ENCODE data around the gene UBE2N. TPM values are rescaled to one million over a fixed set of nuclear protein-coding genes. Genes with fewer than 3 reads are reported as not detected.

UBE2N gene
- total RNA-seq, 4 donors from 2014 or later: 39.1 to 64.0 (median 45.2) TPM

GRCh38 chr12:93376436-93377251 lies 65.1 kb downstream of the UBE2N start:
- ATAC-seq (ENCODE audit: low FRiP score) (no peak), DNase-seq (ENCODE audit: low spot score) (no peak)
- TF ChIP-seq, protein P1, sequence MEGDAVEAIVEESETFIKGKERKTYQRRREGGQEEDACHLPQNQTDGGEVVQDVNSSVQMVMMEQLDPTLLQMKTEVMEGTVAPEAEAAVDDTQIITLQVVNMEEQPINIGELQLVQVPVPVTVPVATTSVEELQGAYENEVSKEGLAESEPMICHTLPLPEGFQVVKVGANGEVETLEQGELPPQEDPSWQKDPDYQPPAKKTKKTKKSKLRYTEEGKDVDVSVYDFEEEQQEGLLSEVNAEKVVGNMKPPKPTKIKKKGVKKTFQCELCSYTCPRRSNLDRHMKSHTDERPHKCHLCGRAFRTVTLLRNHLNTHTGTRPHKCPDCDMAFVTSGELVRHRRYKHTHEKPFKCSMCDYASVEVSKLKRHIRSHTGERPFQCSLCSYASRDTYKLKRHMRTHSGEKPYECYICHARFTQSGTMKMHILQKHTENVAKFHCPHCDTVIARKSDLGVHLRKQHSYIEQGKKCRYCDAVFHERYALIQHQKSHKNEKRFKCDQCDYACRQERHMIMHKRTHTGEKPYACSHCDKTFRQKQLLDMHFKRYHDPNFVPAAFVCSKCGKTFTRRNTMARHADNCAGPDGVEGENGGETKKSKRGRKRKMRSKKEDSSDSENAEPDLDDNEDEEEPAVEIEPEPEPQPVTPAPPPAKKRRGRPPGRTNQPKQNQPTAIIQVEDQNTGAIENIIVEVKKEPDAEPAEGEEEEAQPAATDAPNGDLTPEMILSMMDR (IDR thresholded peaks at IDR 0.05): no peak

- no peak for DNase-seq (ENCODE audit: low spot score)
- no peak for ATAC-seq (ENCODE audit: low FRiP score)
- TF ChIP-seq, protein P1 (IDR thresholded peaks at IDR 0.05): no peak
These were observed 65.8 kb downstream of the UBE2N start for GRCh38 chr12:93375906-93376305.

- no peak for ATAC-seq (ENCODE audit: low FRiP score)
- TF ChIP-seq, protein P1 (IDR thresholded peaks at IDR 0.05): no peak
- no peak for DNase-seq (ENCODE audit: low spot score)
These were observed 67.6 kb downstream of the UBE2N start for GRCh38 chr12:93373961-93374656.

DNA sequence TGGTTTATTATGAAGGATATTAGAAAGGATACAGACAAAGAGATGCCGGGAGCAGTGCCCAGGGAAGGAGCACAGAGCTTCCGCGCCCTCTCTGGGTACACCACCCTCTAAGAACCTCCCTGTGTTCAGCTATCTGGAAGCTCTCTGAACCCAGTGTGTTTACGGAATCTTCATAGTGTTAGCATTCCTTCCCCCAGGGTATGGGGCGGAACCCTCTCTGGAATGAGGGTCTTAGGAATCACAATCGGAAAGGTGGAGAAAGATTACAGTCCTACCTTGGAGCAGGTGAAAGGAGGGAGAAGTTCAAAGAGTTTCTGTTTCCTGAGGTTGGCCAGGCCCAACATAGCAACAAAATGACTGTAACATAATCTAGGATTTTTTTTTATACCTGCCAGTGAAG lies 70.8 kb downstream of the UBE2N start:
- TF ChIP-seq, protein P1 (IDR thresholded peaks at IDR 0.05): no peak
- ATAC-seq (ENCODE audit: low FRiP score) (no peak), DNase-seq (ENCODE audit: low spot score) (no peak)

DNA sequence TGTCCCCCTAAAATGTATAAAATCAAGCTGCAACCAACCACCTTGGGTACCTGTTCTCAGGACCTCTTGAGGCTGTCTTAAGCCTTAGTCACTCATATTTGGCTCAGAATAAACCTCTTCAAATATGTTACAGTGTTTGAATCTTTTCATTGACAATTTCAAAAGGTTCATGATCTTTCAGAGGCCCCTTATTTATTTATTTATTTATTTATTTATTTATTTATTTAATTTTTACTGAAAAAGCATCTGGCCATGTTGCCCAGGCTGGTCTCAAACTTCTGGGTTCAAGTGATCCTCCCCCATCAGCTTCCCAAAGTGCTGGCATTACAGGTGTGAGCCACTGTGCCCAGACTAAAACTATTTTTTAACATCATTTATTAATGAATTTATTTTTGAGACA lies 72.2 kb downstream of the UBE2N start:
- ATAC-seq (ENCODE audit: low FRiP score): no peak
- DNase-seq (ENCODE audit: low spot score): no peak
- TF ChIP-seq, protein P1 (IDR thresholded peaks at IDR 0.05): no peak

DNA sequence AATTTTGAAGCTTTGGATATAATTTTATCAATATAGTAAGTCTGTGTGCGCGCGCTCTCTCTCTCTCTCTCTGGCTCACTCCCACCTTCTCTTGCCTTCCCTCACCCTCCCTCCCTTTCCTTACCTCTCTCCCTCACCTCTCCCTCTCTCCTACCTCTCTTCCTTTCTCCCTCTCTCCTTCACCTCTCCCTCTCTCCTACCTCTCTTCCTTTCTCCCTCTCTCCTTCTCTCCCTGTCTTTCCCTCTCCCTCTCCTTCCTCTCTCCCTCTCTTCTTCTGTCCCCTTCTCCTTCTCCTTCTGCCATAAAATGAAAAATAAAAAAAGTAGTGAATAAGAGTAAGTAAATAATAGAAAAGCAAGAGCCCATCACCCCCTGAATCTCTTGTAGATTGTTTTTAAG lies 73.0 kb downstream of the UBE2N start:
- no peak for ATAC-seq (ENCODE audit: low FRiP score)
- TF ChIP-seq, protein P1 (IDR thresholded peaks at IDR 0.05): no peak
- DNase-seq (ENCODE audit: low spot score): no peak

Measured in omental fat pad (tissue), 4 donors.